ENCODE data around the gene QSER1. TPM values are rescaled to one million over a fixed set of nuclear protein-coding genes. Genes with fewer than 3 reads are reported as not detected.

The QSER1 gene
- total RNA-seq, 1 donor = 38.1 TPM

DNA sequence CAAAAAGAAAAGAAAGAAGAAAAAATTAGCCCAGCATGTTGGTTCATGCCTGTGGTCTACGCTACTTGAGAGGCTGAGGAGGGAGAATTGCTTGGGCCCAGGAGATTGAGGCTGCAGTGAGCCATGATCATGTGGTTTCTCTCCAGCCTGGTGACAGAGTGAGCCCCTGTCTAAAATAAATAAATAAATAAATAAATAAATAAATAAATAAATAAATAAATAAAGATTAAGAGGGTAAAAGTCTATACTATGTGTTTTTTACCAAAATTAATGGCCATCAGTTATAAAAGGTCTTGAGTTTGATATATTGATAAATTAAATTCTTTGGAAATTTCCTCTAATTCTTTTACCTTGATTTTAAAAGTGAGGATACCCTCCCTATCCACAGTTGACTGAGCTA lies 97.9 kb downstream of the QSER1 start:
- TF ChIP-seq, protein P1, sequence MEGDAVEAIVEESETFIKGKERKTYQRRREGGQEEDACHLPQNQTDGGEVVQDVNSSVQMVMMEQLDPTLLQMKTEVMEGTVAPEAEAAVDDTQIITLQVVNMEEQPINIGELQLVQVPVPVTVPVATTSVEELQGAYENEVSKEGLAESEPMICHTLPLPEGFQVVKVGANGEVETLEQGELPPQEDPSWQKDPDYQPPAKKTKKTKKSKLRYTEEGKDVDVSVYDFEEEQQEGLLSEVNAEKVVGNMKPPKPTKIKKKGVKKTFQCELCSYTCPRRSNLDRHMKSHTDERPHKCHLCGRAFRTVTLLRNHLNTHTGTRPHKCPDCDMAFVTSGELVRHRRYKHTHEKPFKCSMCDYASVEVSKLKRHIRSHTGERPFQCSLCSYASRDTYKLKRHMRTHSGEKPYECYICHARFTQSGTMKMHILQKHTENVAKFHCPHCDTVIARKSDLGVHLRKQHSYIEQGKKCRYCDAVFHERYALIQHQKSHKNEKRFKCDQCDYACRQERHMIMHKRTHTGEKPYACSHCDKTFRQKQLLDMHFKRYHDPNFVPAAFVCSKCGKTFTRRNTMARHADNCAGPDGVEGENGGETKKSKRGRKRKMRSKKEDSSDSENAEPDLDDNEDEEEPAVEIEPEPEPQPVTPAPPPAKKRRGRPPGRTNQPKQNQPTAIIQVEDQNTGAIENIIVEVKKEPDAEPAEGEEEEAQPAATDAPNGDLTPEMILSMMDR (IDR thresholded peaks at IDR 0.05; ENCODE audit: insufficient read depth, low read length) = no peak
- DNase-seq (ENCODE audit: low read depth) = no peak
- no peak overlapping the region for H3K4me3 ChIP-seq (ENCODE audit: low read depth, low read length)

DNA sequence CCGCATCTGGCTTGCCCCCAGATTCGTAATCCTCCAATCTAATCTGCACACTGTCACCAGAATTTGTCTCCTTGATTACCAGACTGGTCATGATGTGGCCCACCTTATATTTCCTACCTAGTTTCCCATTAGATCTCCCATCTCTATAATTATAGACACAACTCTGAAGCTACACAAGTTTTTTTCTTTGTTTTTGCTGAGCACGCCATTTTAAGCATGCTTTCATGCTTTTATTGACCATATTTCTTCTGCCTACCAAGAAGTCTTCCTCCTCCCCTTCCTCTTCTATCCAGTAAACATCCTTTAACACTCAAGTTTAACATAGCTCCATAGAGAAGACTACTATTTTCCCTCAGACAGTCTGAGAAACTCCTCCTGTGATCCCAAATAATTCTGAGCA lies 98.8 kb downstream of the QSER1 start:
- DNase-seq (ENCODE audit: low read depth) = no peak
- TF ChIP-seq, protein P1 (IDR thresholded peaks at IDR 0.05; ENCODE audit: insufficient read depth, low read length) = no peak
- H3K4me3 ChIP-seq (ENCODE audit: low read depth, low read length) = no peak overlapping the region

DNA sequence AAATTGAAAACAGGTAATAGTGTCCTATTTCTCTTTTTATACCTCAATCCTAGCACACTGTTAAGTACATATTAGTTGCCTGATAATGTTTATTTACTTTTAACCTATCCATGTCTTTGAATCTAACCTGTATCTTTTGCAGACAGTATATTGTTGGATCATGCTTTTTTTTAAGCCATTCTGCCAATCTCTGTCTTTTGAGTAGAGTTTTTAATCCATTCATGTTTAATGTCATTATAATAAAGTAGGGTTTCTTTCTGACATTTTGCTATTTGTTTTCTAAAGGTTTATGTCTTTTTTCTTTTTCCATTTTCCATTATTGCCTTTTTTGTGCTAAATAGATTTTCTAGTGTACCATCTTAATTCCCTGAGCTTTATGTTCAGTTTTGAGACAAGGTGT lies 99.3 kb downstream of the QSER1 start:
- no peak overlapping the region for H3K4me3 ChIP-seq (ENCODE audit: low read depth, low read length)
- TF ChIP-seq, protein P1 (IDR thresholded peaks at IDR 0.05; ENCODE audit: insufficient read depth, low read length) = no peak
- DNase-seq (ENCODE audit: low read depth) = no peak

DNA sequence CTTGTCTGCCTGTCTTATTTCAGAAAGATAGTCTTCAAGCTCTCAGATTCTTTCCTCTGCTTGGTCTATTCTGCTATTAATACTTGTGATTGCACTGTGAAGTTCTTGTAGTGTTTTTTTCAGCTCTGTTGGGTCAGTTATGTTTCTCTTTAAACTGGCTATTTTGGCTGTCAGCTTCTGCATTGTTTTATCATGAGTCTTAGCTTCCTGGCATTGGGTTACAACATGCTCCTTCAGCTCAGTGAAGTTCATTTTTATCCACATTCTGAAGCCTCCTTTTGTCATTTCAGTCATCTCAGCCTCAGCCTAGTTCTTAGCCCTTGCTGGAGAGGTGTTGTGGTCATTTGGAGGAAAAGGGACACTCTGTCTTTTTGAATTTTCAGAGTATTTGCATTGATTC lies 107.6 kb downstream of the QSER1 start:
- TF ChIP-seq, protein P1 (IDR thresholded peaks at IDR 0.05; ENCODE audit: insufficient read depth, low read length) = no peak
- peak; percentile 92 for DNase-seq (ENCODE audit: low read depth)
- H3K4me3 ChIP-seq (ENCODE audit: low read depth, low read length) = no peak overlapping the region

DNA sequence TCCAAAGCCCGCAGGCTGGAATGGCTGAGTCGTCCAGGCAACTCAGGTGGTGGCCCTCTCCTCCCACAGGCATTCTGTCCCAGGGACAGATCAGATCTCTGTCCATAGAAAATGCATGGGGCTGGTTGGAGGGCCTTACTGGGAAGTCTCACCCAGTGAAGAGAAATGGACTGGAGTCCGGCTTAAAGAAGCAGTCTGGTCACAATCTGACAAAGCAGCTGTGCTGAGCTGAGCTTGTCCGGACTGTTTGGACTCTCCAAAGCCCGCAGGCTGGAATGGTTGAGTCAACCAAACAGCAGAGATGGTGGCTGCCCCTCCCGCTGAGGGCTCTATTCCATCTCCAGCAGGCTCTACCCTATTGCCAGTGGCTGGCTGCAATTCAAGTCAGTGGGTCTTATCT lies 108.7 kb downstream of the QSER1 start:
- DNase-seq (ENCODE audit: low read depth) = no peak
- no peak overlapping the region for H3K4me3 ChIP-seq (ENCODE audit: low read depth, low read length)
- TF ChIP-seq, protein P1 (IDR thresholded peaks at IDR 0.05; ENCODE audit: insufficient read depth, low read length) = no peak

DNA sequence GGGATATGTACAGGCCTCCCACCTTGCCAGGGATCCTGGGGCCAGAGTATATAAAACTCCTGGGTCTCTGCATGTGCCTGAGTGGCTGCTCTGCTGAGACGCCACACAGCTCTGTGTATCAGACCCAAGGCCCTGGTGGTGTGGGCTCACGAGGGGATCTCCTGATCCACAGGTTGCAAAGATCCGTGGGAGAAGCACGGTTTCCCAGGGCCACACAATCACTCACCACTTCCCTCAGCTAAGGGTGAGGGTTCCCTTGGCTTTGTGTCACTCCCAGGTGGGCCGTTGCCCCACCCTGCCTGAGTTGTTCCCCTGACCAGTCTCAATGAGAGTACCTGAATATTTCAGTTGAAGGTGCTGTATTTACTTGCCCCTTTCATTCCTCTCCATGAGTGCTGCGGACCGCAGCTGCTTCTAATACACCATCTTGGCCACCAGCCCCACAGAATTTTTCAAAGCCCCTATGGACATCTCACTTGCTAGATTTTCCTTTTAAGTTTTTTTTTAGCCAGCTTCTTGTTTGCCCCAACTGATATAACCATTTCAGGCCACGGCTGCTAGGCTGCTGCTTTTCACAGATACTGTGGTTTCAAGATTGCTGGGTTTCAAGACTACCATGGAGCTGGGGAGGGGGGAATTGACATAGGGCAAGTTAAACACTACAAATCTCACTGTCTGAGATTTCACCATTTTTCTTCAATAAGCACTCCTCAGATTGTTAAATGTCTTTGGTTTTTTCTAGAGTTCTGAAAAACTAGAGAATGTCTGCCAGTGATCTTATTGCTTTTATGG lies 109.3 kb downstream of the QSER1 start:
- TF ChIP-seq, protein P1 (IDR thresholded peaks at IDR 0.05; ENCODE audit: insufficient read depth, low read length) = no peak
- DNase-seq (ENCODE audit: low read depth) = no peak
- no peak overlapping the region for H3K4me3 ChIP-seq (ENCODE audit: low read depth, low read length)

DNA sequence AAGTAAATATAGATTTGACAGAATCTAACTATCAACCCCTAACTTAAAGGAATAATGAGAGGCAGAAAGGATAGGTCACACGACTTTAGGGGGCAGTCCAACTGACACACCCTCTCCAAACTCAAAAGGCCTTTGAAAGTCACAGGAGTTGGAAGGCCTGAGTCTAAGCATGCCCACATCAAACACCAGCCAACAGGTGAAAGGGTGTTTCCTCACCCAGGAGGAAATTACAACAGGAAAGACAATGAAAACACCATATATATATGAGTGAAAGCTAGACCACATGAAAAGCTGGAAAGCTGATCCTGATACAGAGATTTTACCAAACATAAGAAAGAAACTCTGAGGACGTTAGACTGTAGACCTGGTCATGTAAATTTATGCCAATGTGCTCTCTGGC lies 112.6 kb downstream of the QSER1 start:
- DNase-seq (ENCODE audit: low read depth) = no peak
- TF ChIP-seq, protein P1 (IDR thresholded peaks at IDR 0.05; ENCODE audit: insufficient read depth, low read length) = no peak
- no peak overlapping the region for H3K4me3 ChIP-seq (ENCODE audit: low read depth, low read length)
